Spleen (tissue), 3 donors: ENCODE results near the gene OLA1.

Source experiments
- POLR2A ChIP-seq, 3 donors: fragments of 450-650 bp; IDR thresholded peaks; one replicate each; pipeline ENCODE4 v1.5.1; 2017; ENCODE audit warnings: antibody characterized with exemption in 3 of 3, mild to moderate bottlenecking in 1 of 3
- POLR2AphosphoS5 ChIP-seq, 3 donors: sonication (generic); formaldehyde crosslinking; IDR thresholded peaks; one replicate each; pipeline ENCODE4 v1.5.1; 2017; ENCODE audit warnings: antibody characterized with exemption in 3 of 3

GRCh38 chr2:174074831-174075230, 173.5 kb downstream of the OLA1 start:
- TF ChIP-seq POLR2AphosphoS5 (IDR thresholded peaks at IDR 0.05) (no peak), POLR2A (IDR thresholded peaks at IDR 0.05) (no peak)
